ENCODE data around the gene ZMYND8.
A peak's percentile ranks its signal among the peaks of the same experiment; 100 is the strongest.
"Not testable (repeated sequence)": the region's sequence is repeated elsewhere in the genome, so short reads cannot be mapped to it uniquely, and the experiment has no call there.

ZMYND8 gene

DNA sequence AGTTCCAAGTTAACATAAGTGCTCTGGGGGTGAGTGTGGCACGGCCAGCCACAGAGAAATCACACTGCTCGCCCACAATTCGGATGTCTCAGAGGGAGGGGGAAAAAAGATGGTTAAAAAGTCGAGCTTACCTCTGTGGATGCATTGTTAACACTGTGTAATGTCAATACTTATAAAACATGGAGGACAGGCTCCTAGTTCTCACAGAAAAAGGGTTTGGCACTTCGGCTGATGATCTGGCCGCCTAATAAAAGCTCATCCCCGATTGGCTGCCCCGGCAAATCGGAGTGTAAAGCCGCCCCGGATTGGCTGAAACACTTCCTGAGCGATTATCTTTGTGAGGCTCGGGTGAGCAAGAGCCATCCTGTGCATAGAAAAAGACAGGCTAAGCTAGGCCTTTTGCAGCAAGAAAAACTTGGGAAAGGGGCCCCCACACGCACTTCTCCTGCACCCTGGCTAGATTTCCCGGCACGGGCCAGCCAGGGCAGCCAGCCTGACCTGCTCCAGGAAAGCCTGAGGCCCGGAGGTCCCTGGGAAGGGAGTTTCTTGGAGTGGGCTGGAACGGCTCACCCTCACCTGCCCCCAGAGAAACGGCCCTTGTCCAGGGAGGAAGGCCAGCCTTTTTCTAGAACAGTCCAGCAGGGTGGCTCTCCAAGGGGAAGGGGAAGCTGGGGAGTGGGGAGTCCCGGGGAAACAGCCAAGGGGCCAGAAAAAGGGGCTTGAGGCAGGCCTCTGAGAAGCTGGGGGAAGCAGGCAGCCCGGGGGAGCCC, at the start of gene ZMYND8:
ZMYND8 (minus strand) TSS at position 174 of the 770 bp plus-strand sequence; CDS start at position 145, 29 bp downstream.
- DNase-seq = peak; percentile 88

DNA sequence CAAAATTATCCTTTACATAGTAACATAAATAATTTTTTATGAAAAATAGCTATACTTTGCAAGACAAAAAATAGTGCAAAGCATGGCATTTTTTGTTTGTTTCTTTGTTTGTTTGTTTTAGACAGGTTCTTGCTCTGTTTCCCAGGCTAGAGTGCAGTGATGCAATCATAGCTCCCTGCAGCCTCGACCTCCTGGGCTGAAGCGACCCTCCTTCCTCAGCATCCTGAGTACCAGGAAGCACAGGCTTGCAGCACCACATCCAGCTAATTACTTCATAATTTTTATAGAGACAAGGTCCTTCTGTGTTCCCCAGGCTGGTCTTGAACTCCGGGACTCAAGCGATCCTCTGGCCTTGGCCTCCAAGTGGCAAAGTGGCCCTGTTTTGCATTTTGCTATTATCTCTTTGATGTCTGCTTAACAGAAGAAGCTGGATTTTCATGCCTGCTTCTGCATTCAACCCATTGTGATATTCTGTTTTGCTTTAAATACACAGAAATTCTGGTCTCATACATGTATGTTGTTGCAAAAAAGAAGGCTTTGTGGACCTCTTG, 49.4 kb upstream of the ZMYND8 start:
- no peak for DNase-seq

DNA sequence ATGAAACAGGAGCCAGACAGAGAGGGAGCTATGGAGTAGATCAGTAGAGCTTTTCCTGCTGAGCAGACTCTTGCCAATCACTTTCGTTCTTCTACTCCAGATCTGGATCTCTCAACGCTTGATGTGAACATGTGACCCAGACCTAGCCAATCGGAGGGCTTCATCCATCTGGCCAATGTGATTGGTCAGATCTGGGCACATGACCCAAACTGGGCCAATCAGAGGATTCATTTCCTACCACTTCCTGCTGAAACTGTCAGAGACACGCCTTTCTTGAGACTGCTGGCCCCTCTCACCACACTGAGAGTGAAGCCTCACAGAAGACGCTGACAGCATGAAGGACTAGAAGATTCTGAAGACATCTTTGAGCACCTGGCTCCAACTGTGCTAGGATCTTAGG, 44.2 kb upstream of the ZMYND8 start:
- DNase-seq = no peak

DNA sequence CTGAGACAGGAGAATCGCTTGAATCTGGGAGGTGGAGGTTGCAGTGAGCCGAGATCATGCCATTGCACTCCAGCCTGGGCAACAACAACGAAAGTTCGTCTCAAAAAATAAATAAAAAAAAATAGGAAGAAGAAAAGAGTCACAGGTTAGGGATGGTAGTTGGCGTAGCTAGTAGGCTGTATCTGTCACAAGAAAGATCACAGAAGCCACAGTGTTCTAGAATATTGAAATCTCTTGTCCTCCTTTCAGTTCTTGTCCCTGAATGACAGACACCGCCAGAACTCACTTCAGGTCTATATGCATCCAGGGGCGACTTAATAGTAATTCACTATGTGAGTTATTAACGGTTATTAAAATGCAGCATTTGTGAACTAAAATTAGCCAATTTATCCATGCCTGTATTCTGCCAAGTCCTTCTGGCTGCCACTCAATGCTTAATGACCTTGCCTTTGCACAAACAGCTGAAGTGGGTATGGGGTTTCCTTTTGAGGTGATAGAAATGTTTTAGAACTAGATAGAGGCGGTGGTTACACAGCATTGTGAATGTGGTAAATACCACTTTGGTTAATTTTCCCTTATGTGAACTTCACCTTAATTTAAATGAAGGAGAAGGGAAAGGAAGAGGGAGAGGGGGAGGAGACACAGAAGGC, 41.3 kb upstream of the ZMYND8 start:
- DNase-seq = no peak

DNA sequence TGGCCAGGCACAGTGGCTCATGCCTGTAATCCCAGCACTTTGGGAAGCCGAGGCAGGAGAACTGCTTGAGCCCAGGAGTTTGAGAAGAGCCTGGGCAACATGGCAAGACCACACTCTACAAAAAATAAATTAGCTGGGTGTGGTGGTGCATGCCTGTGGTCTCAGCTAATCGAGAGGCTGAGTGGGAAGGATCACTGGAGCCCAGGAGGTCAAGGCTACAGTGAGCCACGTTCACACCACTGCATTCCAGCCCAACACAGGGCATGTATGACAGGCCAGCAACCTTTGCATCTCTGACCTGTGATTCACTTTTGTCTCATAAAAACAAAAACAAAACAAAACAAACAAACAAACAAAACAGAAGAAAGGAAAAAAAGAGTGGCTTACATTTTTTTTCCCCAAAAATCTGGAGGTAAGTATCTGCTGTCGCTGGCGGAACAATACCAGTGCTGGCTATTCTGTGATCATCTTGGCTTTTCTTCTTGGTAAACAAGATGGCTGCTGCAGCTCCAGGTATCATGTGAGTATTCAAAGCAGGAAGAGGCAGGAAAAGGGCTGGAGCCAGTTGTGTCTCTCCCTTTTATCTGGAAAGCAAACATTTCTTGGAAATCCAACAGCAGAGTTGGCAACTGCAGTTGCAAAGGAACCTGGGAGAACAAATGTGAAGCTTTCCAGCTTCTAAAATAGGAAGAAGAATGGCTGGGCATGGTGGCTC, 40.4 kb upstream of the ZMYND8 start:
- no peak for DNase-seq

DNA sequence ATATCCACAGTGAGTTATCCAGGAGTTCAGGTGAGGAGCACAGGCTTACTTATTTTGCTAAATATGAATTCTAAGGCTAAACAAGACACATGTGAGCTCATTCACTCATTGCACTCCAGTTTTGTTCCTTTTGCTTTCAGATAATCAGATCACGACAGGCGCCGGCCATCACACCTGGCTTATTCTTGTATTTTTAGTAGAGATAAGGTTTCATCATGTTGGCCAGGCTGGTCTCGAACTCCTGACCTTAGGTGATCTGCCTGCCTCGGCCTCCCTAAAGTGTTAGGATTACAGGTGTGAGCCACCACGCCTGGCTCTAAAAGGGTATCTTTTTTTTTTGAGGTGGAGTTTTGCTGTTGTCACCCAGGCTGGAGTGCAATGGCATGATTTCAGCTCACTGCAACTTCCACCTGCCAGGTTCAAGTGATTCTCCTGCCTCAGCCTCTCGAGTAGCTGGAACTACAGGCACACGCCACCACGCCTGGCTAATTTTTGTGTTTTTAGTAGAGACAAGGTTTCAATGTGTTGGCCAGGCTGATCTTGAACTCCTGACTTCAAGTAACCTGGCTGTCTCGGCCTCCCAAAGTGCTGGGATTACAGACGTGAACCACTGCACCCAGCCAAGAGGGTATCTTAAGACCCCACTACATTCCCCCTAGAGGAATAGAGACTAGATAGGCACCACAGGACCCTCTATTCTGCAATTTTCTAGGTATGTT, 37.5 kb upstream of the ZMYND8 start:
- DNase-seq = not testable (repeated sequence)

DNA sequence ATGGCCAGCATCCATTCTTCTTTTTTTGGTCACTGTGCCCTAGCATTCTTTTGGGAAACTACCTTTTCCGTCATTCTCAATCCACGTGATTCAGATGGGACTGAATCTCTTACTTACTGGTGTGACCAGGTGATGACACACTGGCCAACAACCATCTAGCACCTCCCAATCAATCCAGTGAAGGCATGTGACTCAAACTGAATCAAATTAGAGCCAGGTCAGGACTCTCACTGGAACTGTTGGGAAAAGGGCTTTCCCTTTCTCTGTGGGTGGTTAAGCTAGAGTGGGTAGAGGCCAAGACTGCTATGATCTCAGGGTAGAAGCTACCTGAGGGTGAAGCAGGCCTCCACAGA, 36.2 kb upstream of the ZMYND8 start:
- no peak for DNase-seq

DNA sequence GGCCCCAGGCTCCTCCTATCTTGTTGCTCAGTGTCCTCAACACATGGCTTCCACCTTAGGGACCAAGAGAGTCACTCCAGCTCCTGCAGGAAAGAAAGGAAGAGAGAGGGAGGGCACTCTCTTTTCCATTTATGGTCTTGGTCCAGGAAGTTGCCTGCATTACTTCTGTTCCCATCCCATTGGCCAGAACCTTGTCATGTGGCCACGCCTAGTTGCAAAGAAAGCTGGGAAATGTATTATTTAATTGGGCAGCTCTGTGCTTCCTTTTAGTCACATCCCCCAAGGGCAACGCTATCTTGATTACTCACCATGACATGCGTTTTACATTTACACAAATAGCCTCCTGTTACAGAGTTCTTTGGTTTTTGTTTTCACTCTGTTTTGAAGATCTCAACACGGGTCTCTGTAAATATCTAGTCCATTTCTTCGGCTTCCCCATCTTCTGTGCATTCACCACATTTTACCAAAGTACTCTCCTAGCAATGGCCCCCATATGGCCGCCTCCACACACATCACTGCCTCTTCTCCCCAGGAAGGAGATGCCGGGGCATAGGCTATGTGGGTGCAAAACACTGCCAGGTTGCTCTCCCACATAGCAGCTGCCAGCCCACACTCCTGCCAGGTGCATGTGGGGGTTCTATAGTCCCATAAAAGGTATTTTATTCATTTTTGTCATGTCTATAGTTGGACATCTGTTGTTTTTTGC, 35.7 kb upstream of the ZMYND8 start:
- no peak for DNase-seq

DNA sequence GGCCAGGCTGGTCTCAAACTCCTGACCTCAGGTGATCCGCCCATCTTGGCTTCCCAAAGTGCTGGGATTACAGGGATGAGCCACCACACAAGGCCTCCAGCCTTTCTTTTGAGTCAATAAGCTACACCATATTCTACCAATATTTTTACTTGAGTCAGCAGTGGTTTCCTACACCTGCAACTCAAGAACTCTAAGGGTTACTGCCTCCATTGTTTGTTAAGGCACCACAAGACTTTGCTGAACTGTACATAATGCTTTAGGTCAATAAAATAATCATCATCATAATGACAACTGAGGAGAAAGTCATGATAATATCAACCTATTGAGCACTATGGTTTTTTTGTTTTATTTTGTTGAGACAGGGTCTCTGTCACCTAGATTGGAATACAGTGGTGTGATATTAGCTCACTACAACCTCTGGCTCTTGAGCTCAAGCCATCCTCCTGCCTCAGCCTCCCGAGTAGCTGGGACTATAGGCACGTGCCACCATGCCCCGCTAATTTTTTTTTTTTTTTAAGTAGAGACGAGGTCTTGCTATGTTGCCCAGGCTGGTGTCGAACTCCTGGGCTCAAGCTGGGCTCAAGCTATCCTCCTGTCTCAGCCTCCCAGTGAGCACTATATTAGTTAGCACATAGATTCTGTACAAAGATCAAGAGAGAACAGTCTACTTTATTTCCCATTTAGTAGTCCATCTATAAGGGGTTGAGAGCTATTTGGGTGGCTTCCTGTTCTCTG, 34.9 kb upstream of the ZMYND8 start:
- no peak for DNase-seq

DNA sequence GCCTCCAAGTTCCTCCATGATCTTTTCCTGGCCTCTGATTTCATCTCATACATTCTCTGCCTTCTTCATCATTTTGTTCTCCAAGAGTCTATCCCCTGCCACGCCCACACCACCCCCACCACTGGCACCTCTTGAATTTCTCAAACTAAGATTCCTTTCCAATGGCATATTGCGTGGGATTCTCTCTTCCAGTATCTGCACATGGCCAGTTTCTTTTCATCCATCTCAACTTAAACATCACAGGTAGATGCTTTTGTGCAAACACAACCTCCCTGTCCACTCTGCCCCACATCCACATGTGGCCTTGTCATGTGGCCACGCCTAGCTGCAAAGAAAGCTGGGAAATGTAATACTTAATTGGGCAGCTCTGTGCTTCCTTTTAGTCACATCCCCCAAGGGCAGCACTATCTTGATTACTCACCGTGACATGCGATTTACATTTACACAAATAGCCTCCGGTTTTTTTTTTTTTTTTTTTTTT, 33.4 kb upstream of the ZMYND8 start:
- DNase-seq = no peak

DNA sequence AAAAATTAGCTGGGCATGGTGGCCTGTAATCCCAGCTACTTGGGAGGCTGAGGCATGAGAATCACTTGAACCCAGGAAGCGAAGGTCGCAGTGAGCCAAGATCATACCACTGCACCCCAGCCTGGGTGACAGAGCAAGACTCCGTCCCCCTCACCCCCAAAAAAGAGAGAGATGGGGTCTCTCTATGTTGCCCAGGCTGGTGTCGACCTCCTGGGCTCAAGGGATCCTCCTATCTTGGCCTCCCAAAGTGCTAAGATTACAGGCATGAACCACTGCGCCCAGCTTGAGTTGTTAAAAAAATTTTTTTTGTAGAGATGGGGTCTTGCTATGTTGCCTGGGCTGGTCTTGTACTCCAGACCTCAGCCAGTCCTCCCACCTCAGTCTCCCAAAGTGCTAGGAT, 29.5 kb upstream of the ZMYND8 start:
- not testable (repeated sequence) for DNase-seq

DNA sequence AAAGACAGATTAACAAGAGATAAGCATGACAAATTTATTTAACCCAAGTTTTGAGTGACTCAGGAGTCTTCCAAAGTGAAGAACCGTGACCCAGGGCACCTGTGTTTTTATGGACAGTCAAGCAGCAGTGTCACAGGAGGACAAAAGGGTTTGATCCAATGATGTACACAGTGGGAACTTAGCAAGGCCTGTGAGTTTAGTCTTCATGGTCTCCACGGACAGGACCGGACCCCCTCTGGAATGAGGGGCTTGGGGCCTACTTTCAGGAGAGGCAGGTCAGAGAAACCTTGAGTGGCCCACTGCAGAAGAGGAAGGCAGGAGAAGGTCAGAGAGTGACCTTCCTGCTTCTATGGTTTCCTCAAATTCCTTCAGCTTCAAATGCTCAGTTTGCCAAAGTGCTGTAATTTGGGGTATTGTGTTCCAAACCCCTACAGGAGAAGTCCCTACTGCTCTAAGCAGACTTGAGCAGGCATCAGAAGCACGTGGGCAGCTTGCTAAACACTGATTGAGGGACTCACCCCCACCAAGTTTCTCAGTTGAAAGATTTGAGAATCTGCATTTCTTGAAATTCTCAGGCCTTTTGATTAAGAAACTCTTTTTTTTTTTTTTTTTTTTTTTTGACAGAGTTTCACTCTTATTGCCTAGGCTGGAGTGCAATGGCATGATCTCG, 26.4 kb upstream of the ZMYND8 start:
- DNase-seq = no peak

DNA sequence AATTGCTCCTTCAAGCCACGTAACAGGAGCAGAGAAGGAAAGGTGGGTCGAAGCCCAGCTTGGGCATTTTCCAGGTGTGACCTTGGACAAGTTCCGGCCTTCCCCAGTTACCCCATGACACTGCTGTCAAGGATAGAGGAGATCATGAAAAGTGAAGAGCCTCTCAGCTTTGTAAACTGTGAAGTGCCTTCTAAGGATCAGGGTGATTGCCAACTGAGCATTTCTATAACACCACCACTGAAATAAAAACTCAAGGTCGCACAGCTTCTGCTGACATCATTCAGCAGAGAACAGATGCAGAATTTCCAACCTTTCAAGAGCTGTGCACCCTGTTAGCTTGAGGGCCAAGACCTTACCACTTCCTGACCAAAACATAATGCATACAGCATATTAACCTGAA, 24.0 kb upstream of the ZMYND8 start:
- no peak for DNase-seq

DNA sequence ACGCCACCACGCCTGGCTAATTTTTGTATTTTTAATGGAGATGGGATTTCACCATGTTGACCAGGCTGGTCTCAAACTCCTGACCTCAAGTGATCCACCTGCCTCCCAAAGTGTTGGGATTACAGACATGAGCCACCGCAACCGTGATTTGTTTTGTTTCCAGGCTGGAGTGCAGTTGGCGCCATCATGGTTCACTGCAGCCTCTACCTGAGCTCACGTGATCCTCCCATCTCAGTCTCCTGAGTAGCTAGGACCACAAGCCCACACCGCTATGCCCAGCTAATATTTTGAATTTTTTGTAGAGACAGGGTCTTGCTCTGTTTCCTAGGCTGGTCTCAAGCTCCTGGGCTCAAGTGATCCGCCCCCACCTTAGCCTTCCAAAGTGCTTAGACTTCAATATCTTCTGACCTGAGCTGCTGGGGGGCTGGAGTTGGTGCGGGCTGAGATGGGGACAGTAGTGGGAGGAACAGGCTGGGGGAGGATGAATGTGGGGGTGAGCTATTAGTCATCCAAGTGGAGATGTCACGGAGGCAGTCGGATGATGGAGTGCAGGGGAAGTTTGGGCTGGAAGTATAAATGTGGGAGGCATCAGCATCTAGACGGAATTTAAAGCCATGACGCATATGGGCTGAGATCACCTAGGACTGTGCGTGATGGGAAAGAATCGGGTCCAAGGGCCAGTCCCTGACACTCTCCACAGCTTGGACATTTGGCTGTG, 23.1 kb upstream of the ZMYND8 start:
- DNase-seq = no peak

DNA sequence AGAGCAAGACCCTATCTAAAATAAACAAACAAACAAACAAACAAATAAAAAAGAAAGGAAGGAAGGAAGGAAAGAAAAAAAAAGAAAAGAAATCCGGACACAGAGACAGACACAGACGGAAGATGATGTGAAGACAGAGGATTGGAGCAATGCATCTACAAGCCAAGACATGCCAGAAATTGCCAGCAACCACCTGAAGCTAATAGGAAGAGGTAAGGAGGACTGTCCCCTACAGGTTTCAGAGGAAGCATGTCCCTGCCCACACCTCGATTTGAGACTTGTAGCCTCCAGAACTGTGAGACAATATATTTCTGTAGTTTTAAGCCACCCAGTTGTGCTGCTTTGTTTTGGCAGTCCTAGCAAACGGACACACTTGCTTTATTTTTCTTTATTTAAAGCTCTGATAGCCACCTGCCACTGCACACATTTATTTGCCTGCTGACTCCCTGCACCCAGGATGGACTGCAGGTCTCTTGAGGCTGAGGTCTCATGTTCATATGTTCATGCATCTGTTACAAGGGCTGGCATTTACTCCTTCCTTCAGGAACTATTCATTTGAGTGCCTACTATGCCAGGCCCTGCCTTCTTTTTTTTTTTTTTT, 20.7 kb upstream of the ZMYND8 start:
- DNase-seq = no peak

DNA sequence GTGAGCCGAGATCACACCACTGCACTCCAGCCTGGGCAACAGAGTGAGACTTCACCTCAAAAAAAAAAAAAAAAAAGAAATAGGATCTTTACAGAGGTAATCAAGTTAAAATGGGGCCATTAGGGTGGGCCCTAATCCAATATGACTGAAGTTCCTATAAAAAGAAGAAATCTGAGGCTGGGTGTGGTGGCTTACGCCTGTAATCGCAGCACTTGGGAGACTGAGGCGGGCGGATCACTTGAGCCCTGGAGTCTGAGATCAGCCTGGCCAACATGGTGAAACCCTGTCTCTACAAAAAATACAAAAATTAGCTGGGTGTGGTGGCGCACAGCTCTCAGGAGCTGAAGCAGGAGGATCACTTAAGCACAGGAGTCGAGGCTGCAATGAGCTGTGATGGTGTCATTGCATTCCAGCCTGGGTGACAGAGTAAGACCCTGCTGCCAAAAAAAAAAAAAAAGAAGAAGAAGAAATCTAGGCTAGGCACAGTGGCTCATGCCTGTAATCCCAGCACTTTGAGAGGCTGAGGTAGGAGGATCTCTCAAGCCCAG, 19.7 kb upstream of the ZMYND8 start:
- not testable (repeated sequence) for DNase-seq

DNA sequence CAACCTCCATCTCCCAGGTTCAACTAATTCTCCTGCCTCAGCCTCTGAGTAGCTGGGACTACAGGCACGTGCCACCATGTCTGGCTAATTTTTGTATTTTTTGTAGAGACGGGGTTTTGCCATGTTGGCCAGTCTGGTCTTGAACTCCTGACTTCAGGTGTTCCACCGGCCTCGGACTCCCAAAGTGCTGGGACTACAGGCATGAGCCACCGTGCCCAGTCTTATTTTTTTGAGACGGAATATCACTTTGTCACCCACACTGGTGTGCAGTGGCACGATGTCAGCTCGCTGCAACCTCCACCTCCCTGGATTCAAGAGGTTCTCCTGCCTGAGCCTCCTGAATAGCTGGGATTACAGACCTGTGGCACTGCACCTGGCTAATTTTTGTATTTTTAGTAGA, 17.6 kb upstream of the ZMYND8 start:
- not testable (repeated sequence) for DNase-seq

DNA sequence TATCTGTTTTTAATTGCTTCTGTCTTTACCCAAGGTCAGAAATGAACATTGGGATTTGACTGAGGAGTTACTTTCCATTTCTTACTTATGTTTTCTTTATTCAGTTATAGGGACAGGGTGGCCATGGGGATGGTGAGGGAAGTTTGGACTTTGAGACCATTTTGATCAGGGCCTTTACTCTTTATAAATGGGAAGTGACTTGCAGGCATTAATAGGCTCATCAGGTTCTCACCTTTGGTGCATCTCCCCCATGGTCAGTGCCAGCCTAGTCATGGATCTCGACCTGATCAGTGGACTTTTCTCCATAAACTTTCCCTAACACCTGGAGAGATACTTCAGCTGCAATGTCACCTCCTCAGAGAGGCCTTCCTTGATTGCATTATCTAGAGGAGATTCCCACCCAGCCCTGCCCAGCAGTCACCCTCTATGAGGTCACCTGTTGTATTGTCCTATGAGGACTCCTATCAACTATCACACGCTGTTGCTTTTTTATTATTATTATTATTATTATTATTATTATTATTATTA, 16.8 kb upstream of the ZMYND8 start:
- no peak for DNase-seq

Measured in activated naive CD4-positive, alpha-beta T cell treated with anti-CD3 and anti-CD28 coated beads, Interleukin-2, amount 50 U/mL, for 16 hours (primary cell).